WERI-Rb-1 (cell line): ENCODE data around the gene CHD8.

Experiments
- DNase-seq: peaks from one replicate; pipeline ENCODE4 v3.0.0-alpha.2; 2020
- H3K27ac ChIP-seq: fragments of 250-450 bp; sonication (Bioruptor Pico); 2 replicates; pipeline ENCODE4 v1.5.1; 2020; ENCODE audit warnings: mild to moderate bottlenecking, moderate library complexity
- H3K27me3 ChIP-seq: fragments of 250-450 bp; sonication (Bioruptor Pico); 2 replicates; pipeline ENCODE4 v1.5.1; 2021; ENCODE audit warnings: mild to moderate bottlenecking, low read depth, moderate library complexity; ENCODE audit not compliant: insufficient read depth, severe bottlenecking
- H3K36me3 ChIP-seq: fragments of 250-450 bp; sonication (Bioruptor Pico); 2 replicates; pipeline ENCODE4 v1.5.1; 2020; ENCODE audit warnings: mild to moderate bottlenecking, moderate library complexity
- H3K4me3 ChIP-seq: 2 replicates; pipeline ENCODE4 v1.5.1; 2011; ENCODE audit warnings: low read depth, mild to moderate bottlenecking, control low read depth, low read length
- H3K9me3 ChIP-seq: fragments of 250-450 bp; sonication (Bioruptor Pico); 2 replicates; pipeline ENCODE4 v1.5.1; 2021; ENCODE audit warnings: mild to moderate bottlenecking, moderate library complexity; ENCODE audit not compliant: severe bottlenecking
- CTCF ChIP-seq: IDR thresholded peaks from 2 replicates; pipeline ENCODE4 v1.5.1; 2011; ENCODE audit warnings: low read depth, mild to moderate bottlenecking, control low read depth, inconsistent platforms, low read length

CHD8 gene

GRCh38 chr14:21440859-21441258 is 15.1 kb downstream of the CHD8 start:
- no peak for DNase-seq
- no peak overlapping the region for H3K4me3 ChIP-seq
- H3K27ac ChIP-seq: no peak overlapping the region
- H3K9me3 ChIP-seq: no peaks in the 10 kb centered on the region
- TF ChIP-seq CTCF: no peak
- H3K36me3 ChIP-seq: no peaks in the 10 kb centered on the region; the same call in none of the 2 replicates
- no peaks in the 10 kb centered on the region for H3K27me3 ChIP-seq

- Histone ChIP-seq H3K36me3 (peaks cover 3% of the 10 kb centered on the region), H3K27ac (peak overlapping the region; percentile 90), H3K27me3 (no peaks in the 10 kb centered on the region), H3K9me3 (no peaks in the 10 kb centered on the region), H3K4me3 (peak overlapping the region; percentile 78)
- peak; percentile 99 for DNase-seq
- no peak for TF ChIP-seq CTCF
Measured at GRCh38 chr14:21437063-21437901, 18.6 kb downstream of the CHD8 start.

GRCh38 chr14:21436567-21437062 is 19.3 kb downstream of the CHD8 start:
- Histone ChIP-seq H3K27ac (peak overlapping the region; percentile 90), H3K4me3 (peak overlapping the region; percentile 78), H3K9me3 (no peaks in the 10 kb centered on the region), H3K36me3 (peaks cover 6% of the 10 kb centered on the region), H3K27me3 (no peaks in the 10 kb centered on the region)
- TF ChIP-seq CTCF: no peak
- DNase-seq: no peak

GRCh38 chr14:21431126-21431525 is 24.8 kb downstream of the CHD8 start:
- no peak for TF ChIP-seq CTCF
- DNase-seq: no peak
- peaks cover 54% of the 10 kb centered on the region for H3K36me3 ChIP-seq
- H3K27ac ChIP-seq: no peak overlapping the region
- H3K27me3 ChIP-seq: no peaks in the 10 kb centered on the region
- no peak overlapping the region for H3K4me3 ChIP-seq
- H3K9me3 ChIP-seq: no peaks in the 10 kb centered on the region

- Histone ChIP-seq H3K27ac (no peak overlapping the region), H3K4me3 (no peak overlapping the region), H3K9me3 (no peaks in the 10 kb centered on the region), H3K36me3 (peaks cover 76% of the 10 kb centered on the region), H3K27me3 (no peaks in the 10 kb centered on the region)
- no peak for TF ChIP-seq CTCF
- DNase-seq: no peak
Measured at GRCh38 chr14:21428930-21429329, 27.0 kb downstream of the CHD8 start.
